Stimulated activated memory B cell treated with anti-CD40 and anti-IgM and Interleukin-4, amounts not matched to agents 10 μg/mL and 1 μg/mL and 100 μg/mL, for 72 hours (primary cell): ENCODE data around the gene APBA2.

Experiments
- ATAC-seq: fragments of 150-1000 bp; cut with Tn5 transposase; 2 replicates; pipeline ENCODE4 v1.10.0; 2021
- H3K27ac Mint-ChIP-seq: one replicate; pipeline ENCODE4 v1.8.0; 2022; ENCODE audit warnings: mild to moderate bottlenecking, mixed read lengths
- H3K27me3 Mint-ChIP-seq: one replicate; pipeline ENCODE4 v1.8.0; 2022; ENCODE audit warnings: mixed read lengths
- H3K36me3 Mint-ChIP-seq: one replicate; pipeline ENCODE4 v1.8.0; 2022; ENCODE audit warnings: mixed read lengths
- H3K4me1 Mint-ChIP-seq: one replicate; pipeline ENCODE4 v1.8.0; 2022; ENCODE audit warnings: mixed read lengths
- H3K4me3 Mint-ChIP-seq: one replicate; pipeline ENCODE4 v1.8.0; 2022; ENCODE audit warnings: mild to moderate bottlenecking, moderate library complexity, mixed read lengths
- H3K9me3 Mint-ChIP-seq: one replicate; pipeline ENCODE4 v1.8.0; 2022; ENCODE audit warnings: mixed read lengths

The APBA2 gene

DNA sequence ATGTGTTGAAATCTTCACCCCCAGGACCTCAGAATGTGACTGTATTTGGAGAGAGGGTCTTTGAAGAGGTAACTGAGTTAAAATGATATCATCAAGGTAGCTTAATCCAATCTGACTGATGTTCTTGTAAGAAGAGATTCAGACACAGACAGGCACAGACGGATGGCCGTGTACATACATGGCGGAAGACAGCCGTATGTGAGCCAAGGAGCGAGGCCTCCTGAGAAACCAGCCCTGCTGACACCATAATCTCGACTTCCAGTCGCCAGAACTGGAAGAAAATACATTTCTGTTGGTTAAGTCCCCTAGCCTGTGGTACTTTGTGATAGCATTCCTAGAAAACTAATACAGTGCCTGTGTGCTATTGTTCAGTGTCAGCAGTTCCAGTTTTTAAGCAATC is 73.6 kb downstream of the APBA2 start:
- H3K27ac Mint-ChIP-seq: no peak overlapping the region
- H3K9me3 Mint-ChIP-seq: no peaks in the 10 kb centered on the region
- no peak for ATAC-seq
- no peaks in the 10 kb centered on the region for H3K4me1 Mint-ChIP-seq
- no peaks in the 10 kb centered on the region for H3K27me3 Mint-ChIP-seq
- H3K36me3 Mint-ChIP-seq: no peaks in the 10 kb centered on the region
- H3K4me3 Mint-ChIP-seq: no peak overlapping the region

DNA sequence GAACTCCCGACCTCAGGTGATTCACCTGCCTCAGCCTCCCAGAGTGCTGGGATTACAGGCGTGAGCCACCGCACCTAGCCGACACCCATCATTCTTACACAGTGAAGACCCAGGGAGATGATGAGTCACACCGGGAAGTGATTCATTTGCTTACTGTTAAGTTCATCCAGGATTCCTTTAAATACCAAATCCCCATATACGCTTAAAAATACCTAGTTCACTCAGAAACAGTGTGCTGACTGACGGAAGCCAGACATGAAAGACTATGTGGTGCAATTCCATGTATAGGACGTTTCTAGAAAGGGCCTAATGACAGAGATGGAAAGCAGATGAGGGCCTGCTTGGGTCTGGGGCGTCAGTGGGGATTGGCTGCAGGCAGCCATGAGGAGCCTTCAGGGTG is 75.2 kb downstream of the APBA2 start:
- H3K27ac Mint-ChIP-seq: no peak overlapping the region
- no peaks in the 10 kb centered on the region for H3K9me3 Mint-ChIP-seq
- no peak for ATAC-seq
- H3K4me3 Mint-ChIP-seq: no peak overlapping the region
- no peaks in the 10 kb centered on the region for H3K27me3 Mint-ChIP-seq
- no peaks in the 10 kb centered on the region for H3K36me3 Mint-ChIP-seq
- no peaks in the 10 kb centered on the region for H3K4me1 Mint-ChIP-seq

DNA sequence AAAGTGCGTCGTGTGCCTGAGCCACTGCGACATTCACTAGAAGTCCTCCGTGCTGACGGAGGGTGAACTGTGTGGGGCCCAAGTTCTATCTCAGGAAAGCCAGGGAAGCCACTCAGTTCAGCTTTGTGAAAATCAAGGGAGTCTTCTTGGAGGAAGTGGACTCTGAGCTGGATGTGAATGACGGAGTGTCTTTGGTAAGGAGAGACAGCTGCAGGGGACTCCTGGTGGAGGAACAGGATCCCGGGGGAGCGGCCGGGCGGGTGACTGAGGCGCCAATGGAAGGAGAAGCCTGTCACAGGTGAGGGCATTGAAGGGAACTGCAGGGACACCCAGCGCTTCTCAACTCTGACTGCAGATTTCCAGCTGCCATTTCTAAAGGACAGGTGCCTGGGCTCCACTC is 75.6 kb downstream of the APBA2 start:
- ATAC-seq: no peak
- Mint-ChIP-seq H3K27ac (no peak overlapping the region), H3K36me3 (no peaks in the 10 kb centered on the region), H3K9me3 (no peaks in the 10 kb centered on the region), H3K4me3 (no peak overlapping the region), H3K27me3 (no peaks in the 10 kb centered on the region), H3K4me1 (no peaks in the 10 kb centered on the region)

DNA sequence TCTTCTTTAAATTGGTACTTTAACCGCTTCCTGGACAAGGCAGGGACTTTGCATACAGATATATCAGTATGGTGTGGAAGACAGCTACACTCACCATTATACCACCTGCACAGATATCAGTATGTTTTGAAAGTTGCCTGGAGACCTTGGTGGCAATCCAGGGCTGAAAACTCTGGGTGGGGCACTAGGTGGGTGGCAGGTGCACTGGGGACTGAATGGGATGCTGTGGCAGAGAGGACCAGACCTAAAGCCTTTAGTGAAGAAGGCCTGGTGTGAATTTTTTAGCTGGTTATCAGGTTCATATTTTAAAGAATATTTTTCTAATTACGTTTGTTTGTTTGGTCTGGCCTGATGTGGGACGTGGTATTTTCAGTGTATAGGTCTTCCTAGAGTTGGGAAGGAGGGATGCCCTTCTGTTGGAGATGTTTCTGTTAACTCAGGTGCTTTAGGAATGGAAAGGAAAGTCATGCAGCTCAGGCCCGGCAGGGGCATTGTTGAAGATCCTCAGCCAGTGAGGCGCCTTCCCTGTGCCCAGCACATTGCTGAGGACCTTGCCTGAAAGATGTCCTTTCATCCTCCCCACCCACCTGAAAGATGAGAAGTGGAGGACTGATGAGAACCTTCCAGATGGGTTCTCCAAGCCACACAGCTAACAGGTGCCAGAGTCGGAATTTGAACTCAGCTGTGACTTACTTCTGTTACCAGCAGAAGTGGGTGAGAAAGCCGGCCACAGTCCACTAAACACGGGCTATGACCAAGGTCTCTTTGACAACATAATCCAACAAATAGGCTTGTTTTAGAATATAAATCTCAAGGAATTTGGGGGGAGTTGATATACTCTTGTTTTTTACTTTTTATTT is 77.3 kb downstream of the APBA2 start:
- peaks cover 11% of the 10 kb centered on the region for H3K27me3 Mint-ChIP-seq
- ATAC-seq: peak; percentile 57
- H3K4me3 Mint-ChIP-seq: no peak overlapping the region
- H3K9me3 Mint-ChIP-seq: no peaks in the 10 kb centered on the region
- H3K4me1 Mint-ChIP-seq: no peaks in the 10 kb centered on the region
- no peak overlapping the region for H3K27ac Mint-ChIP-seq
- no peaks in the 10 kb centered on the region for H3K36me3 Mint-ChIP-seq

DNA sequence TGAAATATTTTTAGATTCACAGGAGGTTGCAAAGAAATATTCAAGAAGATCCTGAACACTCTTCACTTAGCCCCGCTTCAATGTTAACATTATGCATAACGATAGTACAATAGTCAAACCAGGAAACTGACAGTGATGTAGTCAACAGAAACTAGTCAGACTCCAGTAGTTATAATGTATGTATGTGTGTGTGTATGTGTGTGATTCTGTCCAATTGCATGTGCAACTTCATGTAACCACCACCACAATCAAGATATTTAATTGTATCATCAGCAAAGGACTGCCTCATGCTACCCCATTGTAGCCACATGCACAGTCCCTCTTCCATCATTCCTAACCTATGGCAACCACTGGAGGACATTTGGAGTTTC is 77.9 kb downstream of the APBA2 start:
- H3K4me3 Mint-ChIP-seq: no peak overlapping the region
- ATAC-seq: peak; percentile 45
- H3K9me3 Mint-ChIP-seq: no peaks in the 10 kb centered on the region
- no peak overlapping the region for H3K27ac Mint-ChIP-seq
- H3K4me1 Mint-ChIP-seq: no peaks in the 10 kb centered on the region
- H3K36me3 Mint-ChIP-seq: no peaks in the 10 kb centered on the region
- peaks cover 17% of the 10 kb centered on the region for H3K27me3 Mint-ChIP-seq

DNA sequence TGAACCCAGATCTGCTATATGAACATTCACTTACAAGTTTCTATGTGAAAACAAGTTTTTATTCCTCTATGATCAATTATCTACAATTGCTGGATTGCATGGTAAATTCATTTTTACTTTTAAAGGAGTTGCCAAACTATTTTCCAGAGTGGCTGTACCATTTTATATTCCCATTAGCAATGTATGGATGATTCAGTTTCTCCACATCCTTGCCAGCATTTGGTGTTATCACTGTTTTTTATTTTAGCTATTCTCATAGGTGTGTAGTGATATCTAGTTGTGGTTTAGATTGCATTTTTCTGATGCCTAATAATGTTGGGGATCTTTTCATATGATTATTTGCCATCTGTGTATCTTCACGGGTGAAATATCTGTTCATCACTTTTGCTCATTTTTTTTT is 78.3 kb downstream of the APBA2 start:
- no peak overlapping the region for H3K4me3 Mint-ChIP-seq
- H3K9me3 Mint-ChIP-seq: no peaks in the 10 kb centered on the region
- no peaks in the 10 kb centered on the region for H3K36me3 Mint-ChIP-seq
- H3K27ac Mint-ChIP-seq: no peak overlapping the region
- H3K4me1 Mint-ChIP-seq: no peaks in the 10 kb centered on the region
- peaks cover 21% of the 10 kb centered on the region for H3K27me3 Mint-ChIP-seq
- no peak for ATAC-seq

DNA sequence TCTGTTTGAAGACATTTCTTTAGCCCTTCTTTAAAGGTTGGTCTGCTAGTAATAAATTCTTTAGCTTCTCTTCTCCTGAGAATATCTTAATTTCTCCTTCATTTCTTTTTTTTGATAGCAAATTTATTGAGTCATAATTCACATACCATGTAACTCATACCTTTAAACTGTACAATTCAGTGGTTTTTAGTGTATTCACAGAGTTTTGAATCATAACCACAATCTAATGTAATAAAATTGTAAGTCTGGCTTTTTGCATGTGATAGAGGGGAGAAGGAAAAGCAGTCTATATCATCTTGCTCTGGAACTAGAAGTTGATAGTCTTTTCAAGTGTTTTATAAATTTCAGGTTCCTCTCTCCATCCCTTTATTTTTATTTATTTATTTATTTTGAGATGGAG is 81.3 kb downstream of the APBA2 start:
- peaks cover 35% of the 10 kb centered on the region for H3K27me3 Mint-ChIP-seq
- H3K9me3 Mint-ChIP-seq: no peaks in the 10 kb centered on the region
- ATAC-seq: no peak
- H3K27ac Mint-ChIP-seq: no peak overlapping the region
- H3K4me1 Mint-ChIP-seq: no peaks in the 10 kb centered on the region
- H3K4me3 Mint-ChIP-seq: no peak overlapping the region
- H3K36me3 Mint-ChIP-seq: no peaks in the 10 kb centered on the region

DNA sequence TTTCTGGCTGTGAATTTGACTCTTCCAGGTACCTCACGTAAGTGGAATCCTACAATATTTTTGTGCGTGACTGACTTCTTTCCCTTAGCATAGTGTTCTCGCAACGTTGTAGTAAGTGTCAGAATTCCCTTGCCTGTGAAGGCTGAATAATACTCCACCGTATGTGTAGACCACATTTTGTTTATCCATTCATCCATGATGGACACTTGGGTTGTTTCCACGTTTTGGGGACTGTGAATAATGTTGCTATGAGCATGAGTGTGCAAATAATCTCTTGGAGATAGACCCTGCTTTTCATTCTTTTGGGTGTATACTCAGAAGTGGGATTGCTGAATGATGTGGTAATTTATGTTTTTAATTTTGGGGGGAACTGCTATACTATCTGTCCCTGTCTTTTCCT is 82.2 kb downstream of the APBA2 start:
- Mint-ChIP-seq H3K4me1 (no peaks in the 10 kb centered on the region), H3K9me3 (no peaks in the 10 kb centered on the region), H3K27ac (no peak overlapping the region), H3K27me3 (peaks cover 38% of the 10 kb centered on the region), H3K36me3 (no peaks in the 10 kb centered on the region), H3K4me3 (no peak overlapping the region)
- ATAC-seq: no peak

DNA sequence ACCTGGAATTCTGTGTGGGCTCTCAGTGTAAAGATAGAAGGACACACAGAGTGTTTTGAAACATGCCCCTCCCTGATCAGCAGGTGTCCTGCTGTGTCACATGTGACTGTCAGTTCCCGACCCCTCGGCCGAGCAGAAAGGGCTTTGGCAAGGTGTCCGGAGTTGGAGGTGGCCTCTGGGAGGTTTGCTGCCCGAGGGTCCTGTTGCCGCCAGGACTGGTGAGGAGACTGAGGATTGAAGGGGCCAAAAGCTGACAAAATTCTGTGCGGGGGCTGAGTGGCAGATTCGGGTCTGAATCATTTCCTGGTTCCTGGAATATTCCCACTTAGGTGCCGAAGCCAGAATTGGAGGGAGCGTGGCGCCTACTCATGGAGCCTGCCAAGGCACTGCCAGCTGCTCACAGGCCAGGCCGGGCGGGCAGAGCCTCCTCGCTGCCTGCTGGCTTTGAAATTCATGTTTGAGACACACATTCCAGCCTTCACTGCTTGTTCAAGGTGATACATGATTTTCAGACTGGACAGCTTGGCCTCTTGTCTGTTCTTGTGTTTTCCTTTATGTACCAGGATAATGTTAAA is 83.8 kb downstream of the APBA2 start:
- Mint-ChIP-seq H3K36me3 (no peaks in the 10 kb centered on the region), H3K27me3 (peaks cover 38% of the 10 kb centered on the region), H3K9me3 (no peaks in the 10 kb centered on the region), H3K27ac (no peak overlapping the region), H3K4me3 (no peak overlapping the region), H3K4me1 (no peaks in the 10 kb centered on the region)
- ATAC-seq: no peak

DNA sequence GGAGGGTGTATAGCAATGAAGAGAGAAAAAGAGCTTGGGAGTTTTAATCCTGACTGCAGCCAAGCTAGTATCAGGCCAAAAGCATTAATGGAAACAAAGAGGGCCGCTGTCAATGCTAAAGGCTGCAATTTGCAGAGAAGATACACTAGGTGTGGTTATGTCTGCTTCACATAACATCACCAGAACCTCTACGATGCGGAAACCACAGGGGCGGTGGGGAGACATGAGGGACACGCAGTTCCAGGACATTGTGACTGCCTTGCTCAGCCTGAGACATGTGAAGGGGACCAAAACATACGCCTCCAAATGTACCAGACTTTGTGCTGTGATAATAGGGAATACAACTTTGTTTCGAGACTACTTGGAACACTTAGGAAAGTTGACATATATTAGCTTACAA is 88.4 kb downstream of the APBA2 start:
- Mint-ChIP-seq H3K9me3 (no peaks in the 10 kb centered on the region), H3K27ac (no peak overlapping the region), H3K36me3 (no peaks in the 10 kb centered on the region), H3K27me3 (peaks cover 21% of the 10 kb centered on the region), H3K4me3 (no peak overlapping the region), H3K4me1 (no peaks in the 10 kb centered on the region)
- ATAC-seq: no peak

DNA sequence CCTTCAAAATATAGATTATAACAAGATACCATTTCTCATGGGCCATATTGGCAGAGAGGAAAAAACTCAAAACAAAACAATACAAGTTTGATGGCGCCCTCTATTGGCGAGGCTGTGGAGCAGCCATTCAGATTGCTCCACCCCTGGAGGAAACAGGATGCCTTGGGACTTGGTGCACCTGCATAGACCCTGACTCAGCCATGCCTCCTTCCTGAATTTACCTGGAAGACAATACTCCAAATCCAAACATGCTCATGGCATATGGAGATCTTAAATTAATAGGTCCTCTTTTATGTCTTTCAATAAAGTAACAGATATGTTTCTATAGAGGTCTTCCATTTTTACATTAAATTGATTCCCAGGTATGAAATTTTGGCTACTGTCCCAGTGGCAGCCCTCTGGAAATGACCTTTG is 90.0 kb downstream of the APBA2 start:
- Mint-ChIP-seq H3K4me1 (no peaks in the 10 kb centered on the region), H3K9me3 (no peaks in the 10 kb centered on the region), H3K27ac (no peak overlapping the region), H3K36me3 (no peaks in the 10 kb centered on the region), H3K27me3 (peaks cover 31% of the 10 kb centered on the region), H3K4me3 (no peak overlapping the region)
- peak; percentile 39 for ATAC-seq

DNA sequence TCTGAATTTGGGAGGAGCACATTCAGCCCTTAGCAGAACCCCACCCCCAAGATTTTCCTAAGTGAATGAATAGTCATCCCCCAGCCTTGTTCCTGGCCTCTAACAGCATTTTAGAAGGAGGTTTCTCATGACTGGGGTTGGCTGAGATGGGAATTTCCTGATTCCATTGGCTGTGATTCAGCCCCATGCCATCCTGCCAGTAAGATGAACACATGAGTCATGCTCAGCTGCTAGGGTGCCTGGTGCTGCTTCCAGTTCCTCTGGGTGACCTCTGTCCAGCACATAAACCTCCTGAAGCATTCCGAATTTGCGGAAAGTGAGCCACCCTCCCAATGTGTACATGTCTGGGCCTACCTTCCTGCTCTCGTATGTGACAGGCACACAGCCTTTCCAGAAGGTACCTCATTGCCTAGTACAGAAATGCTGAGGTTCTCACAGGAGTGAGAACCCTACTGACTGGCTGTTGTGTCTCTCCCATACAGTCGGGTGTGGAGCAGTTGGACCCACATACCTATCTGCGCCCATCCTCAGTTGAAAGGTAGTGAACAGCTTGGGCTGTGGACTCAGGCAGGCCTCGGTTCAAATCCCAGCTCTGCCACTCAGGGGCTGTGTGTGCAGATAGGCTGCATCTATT is 91.7 kb downstream of the APBA2 start:
- Mint-ChIP-seq H3K4me1 (no peaks in the 10 kb centered on the region), H3K4me3 (no peak overlapping the region), H3K27me3 (peaks cover 15% of the 10 kb centered on the region), H3K27ac (no peak overlapping the region), H3K9me3 (no peaks in the 10 kb centered on the region), H3K36me3 (no peaks in the 10 kb centered on the region)
- no peak for ATAC-seq

DNA sequence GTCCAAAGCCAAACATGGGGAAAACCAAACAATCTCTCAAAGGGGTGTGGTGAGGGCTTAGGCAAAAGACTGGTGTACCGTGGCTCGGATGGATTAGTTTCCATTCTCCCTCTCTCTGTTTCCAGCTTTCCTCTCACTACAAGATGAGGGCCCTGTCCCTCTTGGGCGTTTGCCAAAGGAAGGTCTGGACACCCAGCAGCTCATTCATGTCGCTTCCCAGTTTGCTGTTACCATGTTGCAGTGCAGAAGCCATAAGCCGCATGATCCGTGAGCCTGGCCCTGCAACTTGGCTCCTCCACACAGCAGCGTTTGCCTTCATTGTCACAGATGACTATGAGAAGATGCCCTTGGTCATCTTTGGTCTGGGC is 92.2 kb downstream of the APBA2 start:
- Mint-ChIP-seq H3K9me3 (no peaks in the 10 kb centered on the region), H3K4me1 (no peaks in the 10 kb centered on the region), H3K27me3 (peaks cover 15% of the 10 kb centered on the region), H3K4me3 (no peak overlapping the region), H3K36me3 (no peaks in the 10 kb centered on the region), H3K27ac (no peak overlapping the region)
- ATAC-seq: no peak

DNA sequence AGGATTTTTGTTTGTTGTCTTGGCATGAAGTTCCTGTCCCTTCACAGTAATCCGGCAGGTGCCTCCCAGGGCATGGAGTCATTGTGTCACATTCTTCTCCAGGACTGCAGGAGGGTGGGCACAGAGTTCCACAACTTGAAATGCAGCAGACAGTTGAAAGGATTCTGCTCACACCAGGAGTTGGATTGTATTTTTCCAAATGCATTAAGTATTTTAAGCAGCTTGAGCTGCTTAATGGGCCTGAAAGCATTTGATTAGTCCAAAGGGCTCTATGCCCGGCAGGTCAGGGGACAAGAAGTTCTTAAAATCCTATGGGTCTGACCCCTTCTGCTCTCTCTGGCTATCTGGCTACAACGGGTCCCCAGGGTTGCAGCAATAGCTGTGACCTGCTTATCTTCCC is 92.9 kb downstream of the APBA2 start:
- Mint-ChIP-seq H3K36me3 (no peaks in the 10 kb centered on the region), H3K27ac (no peak overlapping the region)

DNA sequence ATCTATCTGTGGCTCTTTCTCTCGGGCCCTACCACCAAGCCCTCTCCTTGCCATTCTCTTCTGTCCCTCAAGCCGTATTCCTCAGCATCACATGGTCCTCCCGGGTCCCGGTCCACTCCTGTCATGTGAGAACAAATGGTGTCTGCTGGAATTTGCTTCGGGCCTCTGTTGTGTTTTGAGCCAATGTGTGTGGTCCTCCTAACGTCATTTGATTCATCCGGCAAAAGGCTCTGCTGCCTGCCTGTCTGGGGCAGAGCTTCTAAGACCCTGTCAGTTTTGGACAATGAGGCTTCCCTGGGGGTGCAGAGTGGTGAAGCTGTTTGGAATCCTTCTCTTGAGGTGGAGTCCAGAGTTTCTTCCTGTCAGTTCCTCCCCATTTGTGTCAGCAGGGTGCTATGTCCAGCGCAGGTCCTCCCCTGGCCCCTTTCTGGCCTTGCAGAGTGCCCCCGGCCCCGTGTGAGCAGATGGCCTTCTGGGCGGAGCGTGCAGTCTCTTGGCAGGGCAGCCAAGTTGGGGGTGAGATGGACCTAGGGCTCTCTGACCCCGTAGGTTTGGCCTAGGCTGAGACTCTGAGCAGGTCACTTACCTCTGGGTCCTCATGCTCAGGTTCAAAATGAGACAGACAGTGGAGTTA is 93.6 kb downstream of the APBA2 start:
- Mint-ChIP-seq H3K27ac (no peak overlapping the region), H3K4me3 (no peak overlapping the region), H3K4me1 (no peaks in the 10 kb centered on the region), H3K36me3 (no peaks in the 10 kb centered on the region), H3K9me3 (no peaks in the 10 kb centered on the region), H3K27me3 (peaks cover 23% of the 10 kb centered on the region)
- ATAC-seq: no peak

More for the DNA sequence above, 92.9 kb downstream of the APBA2 start:
- ATAC-seq: no peak
- no peaks in the 10 kb centered on the region for H3K9me3 Mint-ChIP-seq
- H3K4me1 Mint-ChIP-seq: no peaks in the 10 kb centered on the region
- H3K4me3 Mint-ChIP-seq: no peak overlapping the region
- H3K27me3 Mint-ChIP-seq: peaks cover 16% of the 10 kb centered on the region
